GM23338 (cell line): Measurements from ENCODE around the gene TBC1D2B. TPM values are rescaled to one million over a fixed set of nuclear protein-coding genes. Genes with fewer than 3 reads are reported as not detected.

ENCODE experiments used
- ATAC-seq: fragments of 200-7000 bp; cut with Tn5 transposase; 3 replicates; pipeline ENCODE4 v1.9.1; 2020
- DNase-seq: peaks from one replicate; pipeline ENCODE4 v3.0.0-alpha.2; 2015; ENCODE audit warnings: low spot score
- H2AFZ ChIP-seq: fragments of 200-600 bp; sonication (generic); 2 replicates; pipeline ENCODE4 v1.8.0; 2016; ENCODE audit warnings: antibody characterized with exemption, mild to moderate bottlenecking, moderate library complexity
- H3F3A ChIP-seq: fragments of 200-600 bp; sonication (generic); replicated peaks from 2 replicates; pipeline ENCODE4 v1.8.0; 2017; ENCODE audit warnings: antibody characterized with exemption, mixed run types, low read depth
- H3K27ac ChIP-seq: fragments of 200-600 bp; sonication (generic); 2 replicates; pipeline ENCODE4 v1.6.1; 2016; ENCODE audit warnings: low read depth
- H3K27me3 ChIP-seq: fragments of 200-600 bp; sonication (generic); 2 replicates; pipeline ENCODE4 v1.8.0; 2016; ENCODE audit warnings: mild to moderate bottlenecking, mixed run types, moderate library complexity; ENCODE audit not compliant: insufficient read depth
- H3K36me3 ChIP-seq: fragments of 200-600 bp; sonication (generic); 2 replicates; pipeline ENCODE4 v1.8.0; 2016; ENCODE audit warnings: mild to moderate bottlenecking; ENCODE audit not compliant: insufficient read depth
- H3K4me1 ChIP-seq: fragments of 200-600 bp; sonication (generic); 2 replicates; pipeline ENCODE4 v1.8.0; 2016; ENCODE audit warnings: mild to moderate bottlenecking, moderate library complexity; ENCODE audit not compliant: insufficient read depth
- H3K4me2 ChIP-seq: fragments of 200-600 bp; sonication (generic); 2 replicates; pipeline ENCODE4 v1.7.1; 2017; ENCODE audit warnings: mixed run types
- H3K4me3 ChIP-seq: fragments of 200-600 bp; sonication (generic); 2 replicates; pipeline ENCODE4 v1.6.1; 2016; ENCODE audit warnings: mixed run types
- H3K79me2 ChIP-seq: fragments of 200-600 bp; sonication (generic); replicated peaks from 2 replicates; pipeline ENCODE4 v1.8.0; 2017; ENCODE audit warnings: mild to moderate bottlenecking; ENCODE audit not compliant: insufficient read depth
- H3K9me2 ChIP-seq: fragments of 200-600 bp; sonication (generic); 2 replicates; pipeline ENCODE4 v1.8.0; 2017; ENCODE audit not compliant: insufficient read depth
- H4K20me1 ChIP-seq: fragments of 200-600 bp; sonication (generic); replicated peaks from 2 replicates; pipeline ENCODE4 v1.8.0; 2017; ENCODE audit warnings: mild to moderate bottlenecking; ENCODE audit not compliant: insufficient read depth
- H3K27ac Mint-ChIP-seq: 2 replicates; pipeline ENCODE4 v1.8.0; 2020; ENCODE audit warnings: inconsistent platforms, mild to moderate bottlenecking, moderate library complexity, mixed read lengths
- H3K27me3 Mint-ChIP-seq: 3 replicates; pipeline ENCODE4 v1.8.0; 2022; ENCODE audit warnings: low read depth, mild to moderate bottlenecking, moderate library complexity, mixed read lengths, inconsistent platforms; ENCODE audit not compliant: insufficient read depth, poor library complexity
- H3K36me3 Mint-ChIP-seq: 3 replicates; pipeline ENCODE4 v1.8.0; 2021; ENCODE audit warnings: low read depth, mild to moderate bottlenecking, inconsistent platforms, moderate library complexity, mixed read lengths
- H3K4me1 Mint-ChIP-seq: 3 replicates; pipeline ENCODE4 v1.8.0; 2020; ENCODE audit warnings: mild to moderate bottlenecking, inconsistent platforms, mixed read lengths
- H3K4me3 Mint-ChIP-seq: 3 replicates; pipeline ENCODE4 v1.8.0; 2021; ENCODE audit warnings: moderate library complexity, mild to moderate bottlenecking, inconsistent platforms, mixed read lengths
- H3K9me3 Mint-ChIP-seq: 3 replicates; pipeline ENCODE4 v1.8.0; 2020; ENCODE audit warnings: moderate library complexity, mild to moderate bottlenecking, inconsistent platforms, mixed read lengths
- JUNB ChIP-seq: IDR thresholded peaks from one replicate; pipeline ENCODE4 v1.6.1; 2016; ENCODE audit warnings: antibody characterized with exemption; ENCODE audit not compliant: unreplicated experiment
- NANOG ChIP-seq: IDR thresholded peaks from 2 replicates; pipeline ENCODE4 v1.6.1; 2016; ENCODE audit warnings: antibody characterized with exemption, borderline replicate concordance
- STAT1 ChIP-seq: IDR thresholded peaks from one replicate; pipeline ENCODE4 v1.6.1; 2016; ENCODE audit warnings: antibody characterized with exemption; ENCODE audit not compliant: unreplicated experiment
- ZNF462 ChIP-seq: fragments of 250-450 bp; sonication (Bioruptor Pico); IDR thresholded peaks from 2 replicates; pipeline ENCODE4 v1.5.0; 2020; ENCODE audit warnings: mild to moderate bottlenecking, moderate library complexity
- polyA plus RNA-seq: library from polyadenylated mRNA; unstranded; fragments of >200 nt; fragmentation: Nextera tagmentation; extraction: Ambion mirVana; gene quantifications from 2 replicates; pipeline ENCODE4 v1.2.1, GENCODE V29; 2016
- total RNA-seq: library from RNA; depleted of rRNA; stranded (reverse); fragments of >200 nt; shearing (Covaris generic); gene quantifications from 2 replicates; pipeline ENCODE4 v1.2.3, GENCODE V29; 2014

Gene TBC1D2B
- total and polyA plus RNA-seq, 2 experiments from 2014 or later, result 3.6 to 17.8 TPM

DNA sequence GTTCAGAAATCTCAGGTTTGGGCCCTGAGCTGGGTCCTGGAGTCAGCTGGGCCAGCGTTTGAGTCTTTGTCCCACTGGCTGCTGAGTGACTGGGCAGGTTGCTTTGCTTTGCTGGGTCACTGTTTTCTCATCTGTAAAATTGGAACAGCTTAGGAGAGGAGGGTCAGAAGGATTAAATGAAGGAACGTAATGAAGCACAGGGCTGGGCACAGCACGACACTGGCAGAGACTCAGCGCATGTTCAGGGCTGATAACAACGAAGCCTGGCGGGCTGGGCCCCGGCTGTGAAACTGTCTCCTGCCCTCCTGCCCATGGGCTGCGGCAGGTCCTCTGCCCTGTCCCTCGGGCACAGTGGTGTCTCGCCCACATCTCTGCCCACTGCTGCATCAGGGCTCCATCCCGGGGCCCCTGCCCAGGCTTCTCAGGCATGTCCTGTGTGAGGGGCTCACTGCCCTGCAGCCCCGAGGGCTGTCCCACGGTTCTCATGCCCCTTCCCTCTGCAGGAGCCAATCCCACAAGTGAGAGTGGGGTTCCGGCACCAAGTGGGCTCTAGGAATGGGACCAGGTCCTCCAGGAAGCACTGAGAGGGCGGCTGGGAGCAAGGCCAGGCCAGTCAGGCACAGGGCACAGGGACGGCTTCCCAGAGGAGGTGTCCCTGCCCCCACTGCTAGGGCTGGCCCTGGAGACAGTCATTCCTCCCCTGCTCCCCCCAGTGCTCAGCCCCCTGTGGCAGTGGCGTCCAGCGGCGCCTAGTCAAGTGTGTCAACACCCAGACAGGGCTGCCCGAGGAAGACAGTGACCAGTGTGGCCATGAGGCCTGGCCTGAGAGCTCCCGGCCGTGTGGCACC lies 88.0 kb downstream of the TBC1D2B start (continued):
- TF ChIP-seq ZNF462 (CRISPR knock-in tag) (no peak), JUNB (no peak)

DNA sequence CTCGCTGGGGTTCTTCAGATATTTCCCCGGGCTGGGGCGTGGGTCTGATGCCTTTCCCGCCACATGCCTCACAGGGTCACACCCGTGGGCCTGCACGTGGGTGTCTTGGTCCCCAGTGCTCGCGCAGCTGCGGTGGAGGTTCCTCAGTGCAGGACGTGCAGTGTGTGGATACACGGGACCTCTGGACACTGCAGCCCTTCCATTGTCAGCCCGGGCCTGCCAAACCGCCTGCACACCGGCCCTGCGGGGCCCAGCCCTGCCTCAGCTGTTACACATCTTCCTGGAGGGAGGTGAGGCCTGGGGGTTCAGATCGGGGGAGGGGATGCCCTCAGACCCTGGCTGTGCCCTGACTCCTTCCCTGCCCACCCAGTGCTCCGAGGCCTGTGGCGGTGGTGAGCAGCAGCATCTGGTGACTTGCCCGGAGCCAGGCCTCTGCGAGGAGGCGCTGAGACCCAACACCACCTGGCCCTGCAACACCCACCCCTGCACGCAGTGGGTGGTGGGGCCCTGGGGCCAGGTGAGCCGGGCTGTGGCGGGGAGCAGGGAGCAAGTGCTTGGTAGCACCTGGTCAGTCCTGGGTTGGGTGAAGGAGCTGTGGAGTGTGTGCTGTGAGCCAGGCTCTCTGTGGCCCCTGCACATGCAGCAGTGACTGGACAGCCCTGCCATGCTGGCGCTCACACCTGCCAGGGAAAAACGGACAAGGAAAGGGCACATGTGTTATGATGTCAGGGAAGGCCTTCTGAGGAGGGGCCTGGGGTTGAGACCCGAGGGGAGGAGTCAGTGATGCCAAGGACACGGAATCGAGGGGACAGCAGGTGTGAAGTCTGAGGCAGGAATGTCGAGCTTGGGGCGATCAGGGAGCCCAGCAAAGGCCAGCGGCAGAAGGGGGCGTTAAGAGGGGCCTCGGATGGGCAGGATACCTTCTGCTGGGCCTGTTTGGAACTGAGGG lies 88.9 kb downstream of the TBC1D2B start:
- Histone ChIP-seq H2AFZ (no peak overlapping the region), H3K4me1 (no peaks in the 10 kb centered on the region; the same call in 1 of the 2 replicates), H4K20me1 (no peaks in the 10 kb centered on the region), H3K27ac (no peak overlapping the region), H3F3A (no peaks in the 10 kb centered on the region), H3K79me2 (no peaks in the 10 kb centered on the region), H3K4me2 (no peak overlapping the region), H3K9me2 (no peaks in the 10 kb centered on the region), H3K36me3 (no peaks in the 10 kb centered on the region), H3K4me3 (no peak overlapping the region), H3K27me3 (no peaks in the 10 kb centered on the region)
- peaks cover 11% of the 10 kb centered on the region for H3K27me3 Mint-ChIP-seq
- peak overlapping the region; percentile 81; the same call in 1 of the 2 replicates for H3K27ac Mint-ChIP-seq
- H3K4me1 Mint-ChIP-seq, result peaks cover 26% of the 10 kb centered on the region
- no peaks in the 10 kb centered on the region; the same call in 2 of the 3 replicates for H3K36me3 Mint-ChIP-seq
- no peak overlapping the region for H3K4me3 Mint-ChIP-seq
- DNase-seq (no peak), ATAC-seq (no peak)
- H3K9me3 Mint-ChIP-seq, result no peaks in the 10 kb centered on the region; the same call in 2 of the 3 replicates
- no peak for TF ChIP-seq NANOG
- no peak for TF ChIP-seq STAT1
- TF ChIP-seq ZNF462 (CRISPR knock-in tag), result no peak
